Lower leg skin (tissue), 3 donors: Measurements from ENCODE around the gene ZNF235.

Source experiments
- CTCF ChIP-seq, 3 donors: fragments of 450-650 bp; IDR thresholded peaks; one replicate each; pipeline ENCODE4 v1.5.1; 2016; ENCODE audit warnings: antibody characterized with exemption in 3 of 3, mild to moderate bottlenecking in 3 of 3, moderate library complexity in 2 of 3
- POLR2A ChIP-seq, 2 donors: fragments of 450-650 bp; IDR thresholded peaks; one replicate each; pipeline ENCODE4 v1.6.1; 2016 to 2017; ENCODE audit warnings: antibody characterized with exemption in 2 of 2, mild to moderate bottlenecking in 1 of 2, moderate library complexity in 1 of 2

- TF ChIP-seq CTCF (IDR thresholded peaks at IDR 0.05) (no peak), POLR2A (IDR thresholded peaks at IDR 0.05) (no peak)
These were observed 44.5 kb downstream of the ZNF235 start for GRCh38 chr19:44260343-44260681.
